A549 (cell line): ENCODE results near the gene UGT1A9.

ENCODE experiments used
- CBX2 ChIP-seq: fragments of 200-600 bp; sonication (generic); IDR thresholded peaks from 2 replicates; pipeline ENCODE4 v1.6.1; 2016; ENCODE audit warnings: low read depth, mild to moderate bottlenecking, borderline replicate concordance
- CHD2 ChIP-seq: fragments of 150-350 bp; IDR thresholded peaks from 2 replicates; pipeline ENCODE4 v1.6.1; 2014; ENCODE audit warnings: low read length; ENCODE audit not compliant: partially characterized antibody
- CHD4 ChIP-seq: fragments of 200-600 bp; sonication (generic); IDR thresholded peaks from 2 replicates; pipeline ENCODE4 v1.6.1; 2016; ENCODE audit warnings: antibody characterized with exemption, mild to moderate bottlenecking, borderline replicate concordance
- ESRRA ChIP-seq: fragments of 150-350 bp; IDR thresholded peaks from 2 replicates; pipeline ENCODE4 v1.6.1; 2014; ENCODE audit warnings: mild to moderate bottlenecking, low read length, borderline replicate concordance
- POLR2A ChIP-seq: IDR thresholded peaks from 2 replicates; pipeline ENCODE4 v1.6.1; 2012; ENCODE audit warnings: mild to moderate bottlenecking, low read length
- RFX5 ChIP-seq: fragments of 450-650 bp; IDR thresholded peaks from 2 replicates; pipeline ENCODE4 v1.7.1; 2014; ENCODE audit warnings: antibody characterized with exemption, mild to moderate bottlenecking, moderate library complexity
- TF ChIP-seq, protein P1 (sequence below): fragments of 250-450 bp; sonication (Bioruptor Pico); IDR thresholded peaks from 2 replicates; pipeline ENCODE4 v1.5.0; 2021; ENCODE audit warnings: mild to moderate bottlenecking, moderate library complexity, borderline replicate concordance
- TF ChIP-seq, protein P2 (sequence below): fragments of >200 bp; sonication (Bioruptor Twin); formaldehyde crosslinking; IDR thresholded peaks from 3 replicates; pipeline ENCODE4 v1.5.1; 2016
- TF ChIP-seq, protein P3 (sequence below): fragments of 450-650 bp; IDR thresholded peaks from 2 replicates; pipeline ENCODE4 v1.6.1; 2014; ENCODE audit warnings: antibody characterized with exemption

DNA sequence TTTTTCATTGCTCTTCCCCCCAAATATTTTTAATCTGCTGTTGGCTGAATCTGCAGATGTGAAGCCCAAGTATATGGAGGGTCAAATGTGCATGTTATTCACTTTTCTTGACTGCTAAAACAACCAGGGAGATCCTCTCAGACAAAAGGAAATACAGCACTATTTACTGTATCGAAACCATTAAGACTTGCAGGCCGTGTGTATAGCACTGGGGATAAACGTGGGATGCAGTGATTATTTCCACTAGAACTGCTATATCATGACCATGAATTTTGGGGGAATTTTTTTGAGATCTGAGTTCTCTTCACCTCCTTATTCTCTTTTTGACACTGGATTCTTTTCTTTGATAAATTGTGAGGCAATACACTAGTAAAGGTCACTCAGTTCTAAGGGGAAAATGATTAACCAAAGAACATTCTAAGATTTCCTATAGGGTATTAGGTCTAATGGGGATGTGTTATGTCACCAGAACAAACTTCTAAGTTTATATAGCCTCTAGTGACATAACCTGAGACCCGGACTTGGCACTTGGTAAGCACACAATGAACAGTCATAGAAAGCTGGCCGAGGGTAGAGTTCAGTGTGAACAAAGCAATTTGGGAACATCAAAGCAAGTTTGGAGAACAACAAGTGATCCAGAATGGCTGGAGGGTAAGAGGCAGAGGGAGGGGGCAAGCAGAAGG lies 73.5 kb downstream of the UGT1A9 start:
- TF ChIP-seq RFX5 (no peak), POLR2A (no peak), ESRRA (no peak), CBX2 (no peak), CHD4 (no peak), CHD2 (no peak)
- TF ChIP-seq, protein P1, sequence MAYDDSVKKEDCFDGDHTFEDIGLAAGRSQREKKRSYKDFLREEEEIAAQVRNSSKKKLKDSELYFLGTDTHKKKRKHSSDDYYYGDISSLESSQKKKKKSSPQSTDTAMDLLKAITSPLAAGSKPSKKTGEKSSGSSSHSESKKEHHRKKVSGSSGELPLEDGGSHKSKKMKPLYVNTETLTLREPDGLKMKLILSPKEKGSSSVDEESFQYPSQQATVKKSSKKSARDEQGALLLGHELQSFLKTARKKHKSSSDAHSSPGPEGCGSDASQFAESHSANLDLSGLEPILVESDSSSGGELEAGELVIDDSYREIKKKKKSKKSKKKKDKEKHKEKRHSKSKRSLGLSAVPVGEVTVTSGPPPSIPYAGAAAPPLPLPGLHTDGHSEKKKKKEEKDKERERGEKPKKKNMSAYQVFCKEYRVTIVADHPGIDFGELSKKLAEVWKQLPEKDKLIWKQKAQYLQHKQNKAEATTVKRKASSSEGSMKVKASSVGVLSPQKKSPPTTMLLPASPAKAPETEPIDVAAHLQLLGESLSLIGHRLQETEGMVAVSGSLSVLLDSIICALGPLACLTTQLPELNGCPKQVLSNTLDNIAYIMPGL (CRISPR knock-in tag), result no peak
- TF ChIP-seq, protein P2, sequence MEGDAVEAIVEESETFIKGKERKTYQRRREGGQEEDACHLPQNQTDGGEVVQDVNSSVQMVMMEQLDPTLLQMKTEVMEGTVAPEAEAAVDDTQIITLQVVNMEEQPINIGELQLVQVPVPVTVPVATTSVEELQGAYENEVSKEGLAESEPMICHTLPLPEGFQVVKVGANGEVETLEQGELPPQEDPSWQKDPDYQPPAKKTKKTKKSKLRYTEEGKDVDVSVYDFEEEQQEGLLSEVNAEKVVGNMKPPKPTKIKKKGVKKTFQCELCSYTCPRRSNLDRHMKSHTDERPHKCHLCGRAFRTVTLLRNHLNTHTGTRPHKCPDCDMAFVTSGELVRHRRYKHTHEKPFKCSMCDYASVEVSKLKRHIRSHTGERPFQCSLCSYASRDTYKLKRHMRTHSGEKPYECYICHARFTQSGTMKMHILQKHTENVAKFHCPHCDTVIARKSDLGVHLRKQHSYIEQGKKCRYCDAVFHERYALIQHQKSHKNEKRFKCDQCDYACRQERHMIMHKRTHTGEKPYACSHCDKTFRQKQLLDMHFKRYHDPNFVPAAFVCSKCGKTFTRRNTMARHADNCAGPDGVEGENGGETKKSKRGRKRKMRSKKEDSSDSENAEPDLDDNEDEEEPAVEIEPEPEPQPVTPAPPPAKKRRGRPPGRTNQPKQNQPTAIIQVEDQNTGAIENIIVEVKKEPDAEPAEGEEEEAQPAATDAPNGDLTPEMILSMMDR, result no peak
- TF ChIP-seq, protein P3, sequence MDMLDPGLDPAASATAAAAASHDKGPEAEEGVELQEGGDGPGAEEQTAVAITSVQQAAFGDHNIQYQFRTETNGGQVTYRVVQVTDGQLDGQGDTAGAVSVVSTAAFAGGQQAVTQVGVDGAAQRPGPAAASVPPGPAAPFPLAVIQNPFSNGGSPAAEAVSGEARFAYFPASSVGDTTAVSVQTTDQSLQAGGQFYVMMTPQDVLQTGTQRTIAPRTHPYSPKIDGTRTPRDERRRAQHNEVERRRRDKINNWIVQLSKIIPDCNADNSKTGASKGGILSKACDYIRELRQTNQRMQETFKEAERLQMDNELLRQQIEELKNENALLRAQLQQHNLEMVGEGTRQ, result no peak
